CD14-positive monocyte (primary cell): ENCODE results near the gene CLASP1. TPM values are rescaled to one million over a fixed set of nuclear protein-coding genes. Genes with fewer than 3 reads are reported as not detected.

Experiments used
- DNase-seq, 3 donors: peaks; one replicate each; pipeline ENCODE4 v3.0.0-alpha.2; 2011 to 2022
- H2AFZ ChIP-seq: 2 replicates; pipeline ENCODE4 v1.6.0; 2012; ENCODE audit warnings: mild to moderate bottlenecking, low read depth, low read length, inconsistent platforms; ENCODE audit not compliant: insufficient read depth, poor library complexity, severe bottlenecking
- H3K27ac ChIP-seq, 2 donors: 1 replicate in 1 of 2; 2 replicates in 1 of 2; pipeline ENCODE4 v1.5.1; 2012 to 2013; ENCODE audit warnings: low read length in 2 of 2, control low read depth in 1 of 2, inconsistent platforms in 1 of 2, low read depth in 1 of 2, mild to moderate bottlenecking in 1 of 2
- H3K27me3 ChIP-seq, 2 donors: one replicate each; pipeline versions ENCODE4 v1.6.0 to v1.6.1; 2011 to 2013; ENCODE audit warnings: low read length in 2 of 2; ENCODE audit not compliant: control insufficient read depth in 2 of 2, insufficient read depth in 2 of 2
- H3K36me3 ChIP-seq, 2 donors: replicated peaks in 1 of 2; 1 replicate in 1 of 2; 2 replicates in 1 of 2; pipeline versions ENCODE4 v1.5.1 to v1.6.1; 2012 to 2013; ENCODE audit warnings: low read length in 2 of 2, control low read depth in 1 of 2, inconsistent platforms in 1 of 2, mild to moderate bottlenecking in 1 of 2; ENCODE audit not compliant: insufficient read depth in 2 of 2, control insufficient read depth in 1 of 2
- H3K4me1 ChIP-seq, 2 donors: 1 replicate in 1 of 2; 2 replicates in 1 of 2; pipeline versions ENCODE4 v1.5.1 to v1.6.1; 2012 to 2013; ENCODE audit warnings: low read length in 2 of 2, control low read depth in 1 of 2, inconsistent platforms in 1 of 2, mild to moderate bottlenecking in 1 of 2, moderate library complexity in 1 of 2; ENCODE audit not compliant: insufficient read depth in 2 of 2, control insufficient read depth in 1 of 2
- H3K4me2 ChIP-seq: replicated peaks from 2 replicates; pipeline ENCODE3; 2012; ENCODE audit warnings: low read length, moderate library complexity, mild to moderate bottlenecking; ENCODE audit not compliant: poor library complexity, severe bottlenecking; ENCODE audit errors: extremely low read depth
- H3K4me3 ChIP-seq, 3 experiments: fragments of 200-600 bp in 1 of 3; sonication (generic) in 1 of 3; replicated peaks in 1 of 3; 1 replicate in 2 of 3; 2 replicates in 1 of 3; pipeline ENCODE4 v1.5.1; 2011 to 2013; ENCODE audit warnings: low read length in 3 of 3, mild to moderate bottlenecking in 3 of 3, control low read depth in 2 of 3, low read depth in 2 of 3, inconsistent platforms in 1 of 3, moderate library complexity in 1 of 3
- H3K79me2 ChIP-seq: 2 replicates; pipeline ENCODE4 v1.6.0; 2012; ENCODE audit warnings: mild to moderate bottlenecking, control low read depth, inconsistent platforms, low read length, moderate library complexity; ENCODE audit not compliant: insufficient read depth
- H3K9ac ChIP-seq: 2 replicates; pipeline ENCODE4 v1.6.0; 2017; ENCODE audit warnings: low read length, mild to moderate bottlenecking; ENCODE audit not compliant: insufficient read depth, poor library complexity, severe bottlenecking
- H3K9me3 ChIP-seq, 2 donors: replicated peaks in 1 of 2; 1 replicate in 1 of 2; 2 replicates in 1 of 2; pipeline versions ENCODE4 v1.5.1 to v1.6.1; 2012 to 2013; ENCODE audit warnings: low read length in 2 of 2, control low read depth in 1 of 2; ENCODE audit not compliant: control insufficient read depth in 1 of 2, insufficient read depth in 1 of 2
- H4K20me1 ChIP-seq: 2 replicates; pipeline ENCODE4 v1.6.0; 2012; ENCODE audit warnings: mild to moderate bottlenecking, low read length, control low read depth, moderate library complexity; ENCODE audit not compliant: insufficient read depth
- H3K27ac Mint-ChIP-seq, 7 donors: one replicate each; pipeline ENCODE4 v1.8.0; 2020; ENCODE audit warnings: mild to moderate bottlenecking in 7 of 7, mixed read lengths in 7 of 7, moderate library complexity in 6 of 7, inconsistent platforms in 2 of 7
- H3K27me3 Mint-ChIP-seq, 3 donors: one replicate each; pipeline ENCODE4 v1.8.0; 2021 to 2022; ENCODE audit warnings: low read depth in 3 of 3, mild to moderate bottlenecking in 3 of 3, mixed read lengths in 3 of 3, moderate library complexity in 3 of 3, inconsistent platforms in 1 of 3
- H3K36me3 Mint-ChIP-seq, 2 donors: one replicate each; pipeline ENCODE4 v1.8.0; 2020; ENCODE audit warnings: mixed read lengths in 2 of 2, inconsistent platforms in 1 of 2, mild to moderate bottlenecking in 1 of 2
- H3K4me1 Mint-ChIP-seq: one replicate; pipeline ENCODE4 v1.8.0; 2020; ENCODE audit warnings: mild to moderate bottlenecking, mixed read lengths
- H3K4me3 Mint-ChIP-seq, 2 donors: one replicate each; pipeline ENCODE4 v1.8.0; 2020; ENCODE audit warnings: mild to moderate bottlenecking in 2 of 2, mixed read lengths in 2 of 2, moderate library complexity in 1 of 2
- H3K9me3 Mint-ChIP-seq, 7 donors: one replicate each; pipeline ENCODE4 v1.8.0; 2020 to 2022; ENCODE audit warnings: mixed read lengths in 7 of 7, mild to moderate bottlenecking in 6 of 7, moderate library complexity in 6 of 7, inconsistent platforms in 2 of 7
- WGBS: methylation state at CpG from one replicate; pipeline ENCODE4 v1.1.5; 2013; ENCODE audit warnings: missing lambda C conversion rate; ENCODE audit not compliant: insufficient coverage; 5-methylcytosine and 5-hydroxymethylcytosine counted together
- intact Hi-C, 2 donors: fragments of 100-400 bp; cut with micrococcal nuclease; formaldehyde crosslinking; loops; one replicate each; pipeline versions ENCODE4 v1.15.0 to v1.15.1; 2023
- polyA plus RNA-seq, 3 donors: library from polyadenylated mRNA; depleted of rRNA in 1 of 3; unstranded in 2 of 3; stranded (reverse) in 1 of 3; fragments of 300-500 nt in 2 of 3; fragments of >200 nt in 1 of 3; fragmentation: Illumina TruSeq in 2 of 3; gene quantifications; 1 replicate in 2 of 3; 2 replicates in 1 of 3; pipeline ENCODE4 v1.2.3, GENCODE V29; 2012 to 2021
- TF ChIP-seq, protein P1 (sequence below): fragments of 200-600 bp; IDR thresholded peaks from one replicate; pipeline ENCODE4 v1.8.0; 2022; ENCODE audit warnings: antibody characterized with exemption, mild to moderate bottlenecking

Gene CLASP1
- polyA plus RNA-seq, 3 donors = 4.8 to 8.1 (median 7.6) TPM

DNA sequence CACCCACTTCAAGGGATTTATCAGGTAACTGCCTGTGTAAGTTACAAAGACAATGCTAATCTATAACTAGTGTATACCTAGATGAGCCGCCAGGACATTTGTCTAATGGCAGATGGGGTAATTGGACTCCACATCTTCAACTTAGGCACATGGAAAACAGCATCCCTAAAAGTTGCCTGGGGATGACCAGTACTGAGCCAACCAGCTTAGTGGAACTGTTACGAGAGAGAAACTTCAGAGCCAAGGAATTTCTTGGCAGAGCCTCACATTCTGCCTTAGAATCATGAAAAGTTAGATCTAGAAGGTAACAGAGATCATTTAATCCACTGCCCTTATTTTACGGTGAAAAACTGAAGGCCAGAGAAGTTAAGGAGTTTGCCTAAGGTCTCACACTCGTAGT is 15.5 kb upstream of the CLASP1 start:
- Histone ChIP-seq H4K20me1 (no peaks in the 10 kb centered on the region), H3K27me3 (no peaks in the 10 kb centered on the region), H3K4me2 (no peak overlapping the region), H3K36me3 (peaks cover 5 to 11% of the 10 kb centered on the region in 2 donors), H3K79me2 (no peaks in the 10 kb centered on the region), H3K4me3 (no peak overlapping the region), H2AFZ (no peak overlapping the region), H3K4me1 (no peaks in the 10 kb centered on the region), H3K27ac (no peak overlapping the region), H3K9me3 (peaks cover 8 to 12% of the 10 kb centered on the region in 2 donors), H3K9ac (no peak overlapping the region)
- Mint-ChIP-seq H3K9me3 (peaks cover 9 to 24% (median 13%) of the 10 kb centered on the region in 7 donors), H3K36me3 (peaks cover 6 to 10% of the 10 kb centered on the region in 2 donors), H3K27me3 (no peaks in the 10 kb centered on the region), H3K27ac (no peak overlapping the region), H3K4me1 (no peaks in the 10 kb centered on the region), H3K4me3 (no peak overlapping the region)
- no peak for DNase-seq
- WGBS = 100% methylated on average over 3 of the region's 4 CpGs
- intact Hi-C loops = no loop called here
- TF ChIP-seq, protein P1, sequence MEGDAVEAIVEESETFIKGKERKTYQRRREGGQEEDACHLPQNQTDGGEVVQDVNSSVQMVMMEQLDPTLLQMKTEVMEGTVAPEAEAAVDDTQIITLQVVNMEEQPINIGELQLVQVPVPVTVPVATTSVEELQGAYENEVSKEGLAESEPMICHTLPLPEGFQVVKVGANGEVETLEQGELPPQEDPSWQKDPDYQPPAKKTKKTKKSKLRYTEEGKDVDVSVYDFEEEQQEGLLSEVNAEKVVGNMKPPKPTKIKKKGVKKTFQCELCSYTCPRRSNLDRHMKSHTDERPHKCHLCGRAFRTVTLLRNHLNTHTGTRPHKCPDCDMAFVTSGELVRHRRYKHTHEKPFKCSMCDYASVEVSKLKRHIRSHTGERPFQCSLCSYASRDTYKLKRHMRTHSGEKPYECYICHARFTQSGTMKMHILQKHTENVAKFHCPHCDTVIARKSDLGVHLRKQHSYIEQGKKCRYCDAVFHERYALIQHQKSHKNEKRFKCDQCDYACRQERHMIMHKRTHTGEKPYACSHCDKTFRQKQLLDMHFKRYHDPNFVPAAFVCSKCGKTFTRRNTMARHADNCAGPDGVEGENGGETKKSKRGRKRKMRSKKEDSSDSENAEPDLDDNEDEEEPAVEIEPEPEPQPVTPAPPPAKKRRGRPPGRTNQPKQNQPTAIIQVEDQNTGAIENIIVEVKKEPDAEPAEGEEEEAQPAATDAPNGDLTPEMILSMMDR = no peak

DNA sequence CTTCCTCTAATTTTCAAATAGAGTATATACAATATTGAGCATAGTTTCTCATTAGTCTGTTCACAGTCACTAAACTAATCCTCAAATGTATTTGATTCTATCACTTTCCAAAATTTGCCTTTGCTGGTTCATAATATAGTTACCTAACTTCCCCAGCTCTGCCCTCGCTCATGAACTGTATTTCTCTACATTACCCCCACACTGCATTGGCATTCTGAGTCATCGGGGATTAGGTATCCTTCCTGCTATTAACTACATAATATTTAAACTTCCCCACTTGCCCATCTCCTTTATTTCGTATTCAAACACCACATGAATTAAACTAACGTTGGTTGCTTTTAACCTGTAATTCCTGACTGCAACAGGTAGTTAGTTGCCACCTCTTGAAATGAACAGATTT is 14.8 kb upstream of the CLASP1 start:
- H3K4me1 ChIP-seq = no peaks in the 10 kb centered on the region
- Mint-ChIP-seq H3K36me3 (peaks cover 6 to 10% of the 10 kb centered on the region in 2 donors), H3K4me1 (no peaks in the 10 kb centered on the region), H3K27ac (no peak overlapping the region), H3K4me3 (no peak overlapping the region), H3K9me3 (peaks cover 5 to 18% (median 7%) of the 10 kb centered on the region in 7 donors), H3K27me3 (no peaks in the 10 kb centered on the region)
- no peak overlapping the region for H3K4me3 ChIP-seq
- H2AFZ ChIP-seq = no peak overlapping the region
- WGBS = 84% methylated on average over 4 of the region's 4 CpGs
- H4K20me1 ChIP-seq = no peaks in the 10 kb centered on the region
- intact Hi-C loops = no loop called here
- no peaks in the 10 kb centered on the region for H3K27me3 ChIP-seq
- H3K27ac ChIP-seq = no peak overlapping the region
- no peaks in the 10 kb centered on the region for H3K79me2 ChIP-seq
- H3K36me3 ChIP-seq = peaks cover 7 to 17% of the 10 kb centered on the region in 2 donors
- TF ChIP-seq, protein P1 = no peak
- peaks cover 2 to 6% of the 10 kb centered on the region in 2 donors for H3K9me3 ChIP-seq
- H3K9ac ChIP-seq = no peak overlapping the region
- DNase-seq = no peak
- H3K4me2 ChIP-seq = no peak overlapping the region
